ENCODE data around the gene ZNF573. TPM values are rescaled to one million over a fixed set of nuclear protein-coding genes. Genes with fewer than 3 reads are reported as not detected.

ZNF573 gene
- polyA plus RNA-seq, 1 donor (not counting 4 experiments of a cell fraction or from before 2014, with no cell fraction given): 3.5 TPM

GRCh38 chr19:37699057-37699456, 80.3 kb downstream of the ZNF573 start:
- Histone ChIP-seq H3K36me3 (ENCODE audit: control insufficient read depth in 2 of 2, extremely low read depth in 1 of 2, insufficient read depth in 2 of 2, low read length in 2 of 2) (peaks cover 0 to 13% of the 10 kb centered on the region in 2 experiments), H3K4me3 (ENCODE audit: control insufficient read depth in 2 of 3, extremely low read depth in 1 of 3, insufficient read depth in 2 of 3, low read depth in 1 of 3, low read length in 3 of 3) (no peak overlapping the region), H2AFZ (ENCODE audit: control insufficient read depth, low read length) (no peak overlapping the region), H3K79me2 (ENCODE audit: control insufficient read depth, insufficient read depth, low read length) (no peaks in the 10 kb centered on the region), H3K4me1 (ENCODE audit: control insufficient read depth, extremely low read depth, insufficient read depth, low read length) (no peaks in the 10 kb centered on the region), H3K27ac (ENCODE audit: control insufficient read depth, insufficient read depth, low read length) (no peak overlapping the region), H3K9ac (ENCODE audit: control insufficient read depth, extremely low read depth, insufficient read depth, low read length) (no peak overlapping the region), H3K27me3 (ENCODE audit: control insufficient read depth, extremely low read depth, insufficient read depth, low read length) (no peaks in the 10 kb centered on the region), H3K9me1 (ENCODE audit: control insufficient read depth, extremely low read depth, insufficient read depth, low read length) (no peaks in the 10 kb centered on the region), H4K20me1 (ENCODE audit: control insufficient read depth, extremely low read depth, insufficient read depth, low read length) (no peaks in the 10 kb centered on the region), H3K9me3 (ENCODE audit: control insufficient read depth, low read depth, low read length) (peaks cover 19% of the 10 kb centered on the region), H3K4me2 (ENCODE audit: control insufficient read depth, extremely low read depth, insufficient read depth, low read depth, low read length) (no peak overlapping the region)
- no peak for FAIRE-seq
- DNase-seq (ENCODE audit: low read depth, low spot score): no peak
- dilution Hi-C loops (cut with MboI; ENCODE audit: extremely low pct_ligation_motif_present, low sequenced_read_pairs): no loop called here
- no peak for TF ChIP-seq EZH2 (IDR thresholded peaks at IDR 0.05; ENCODE audit: low read length)
- no peak for TF ChIP-seq CTCF (optimal IDR thresholded peaks at IDR 0.05 in 1 of 3, IDR thresholded peaks at IDR 0.05 in 1 of 3, conservative IDR thresholded peaks at IDR 0.05 in 1 of 3; ENCODE audit: extremely low read depth in 1 of 3, insufficient read depth in 2 of 3, low read length in 3 of 3)

GRCh38 chr19:37698216-37698615, 81.2 kb downstream of the ZNF573 start:
- peaks cover 19% of the 10 kb centered on the region for H3K9me3 ChIP-seq (ENCODE audit: control insufficient read depth, low read depth, low read length)
- TF ChIP-seq CTCF (optimal IDR thresholded peaks at IDR 0.05 in 1 of 3, IDR thresholded peaks at IDR 0.05 in 1 of 3, conservative IDR thresholded peaks at IDR 0.05 in 1 of 3; ENCODE audit: extremely low read depth in 1 of 3, insufficient read depth in 2 of 3, low read length in 3 of 3): no peak
- TF ChIP-seq EZH2 (IDR thresholded peaks at IDR 0.05; ENCODE audit: low read length): no peak
- no peak for FAIRE-seq

More at GRCh38 chr19:37698216-37698615, 81.2 kb downstream of the ZNF573 start:
- Histone ChIP-seq H3K27me3 (ENCODE audit: control insufficient read depth, extremely low read depth, insufficient read depth, low read length) (no peaks in the 10 kb centered on the region), H4K20me1 (ENCODE audit: control insufficient read depth, extremely low read depth, insufficient read depth, low read length) (no peaks in the 10 kb centered on the region), H3K79me2 (ENCODE audit: control insufficient read depth, insufficient read depth, low read length) (no peaks in the 10 kb centered on the region), H3K9me1 (ENCODE audit: control insufficient read depth, extremely low read depth, insufficient read depth, low read length) (no peaks in the 10 kb centered on the region), H3K4me3 (ENCODE audit: control insufficient read depth in 2 of 3, extremely low read depth in 1 of 3, insufficient read depth in 2 of 3, low read depth in 1 of 3, low read length in 3 of 3) (no peak overlapping the region), H2AFZ (ENCODE audit: control insufficient read depth, low read length) (no peak overlapping the region), H3K9ac (ENCODE audit: control insufficient read depth, extremely low read depth, insufficient read depth, low read length) (no peak overlapping the region), H3K4me1 (ENCODE audit: control insufficient read depth, extremely low read depth, insufficient read depth, low read length) (no peaks in the 10 kb centered on the region), H3K27ac (ENCODE audit: control insufficient read depth, insufficient read depth, low read length) (no peak overlapping the region), H3K36me3 (ENCODE audit: control insufficient read depth in 2 of 2, extremely low read depth in 1 of 2, insufficient read depth in 2 of 2, low read length in 2 of 2) (peaks cover 0 to 13% of the 10 kb centered on the region in 2 experiments), H3K4me2 (ENCODE audit: control insufficient read depth, extremely low read depth, insufficient read depth, low read depth, low read length) (no peak overlapping the region)
- dilution Hi-C loops (cut with MboI; ENCODE audit: extremely low pct_ligation_motif_present, low sequenced_read_pairs): no loop called here
- no peak for DNase-seq (ENCODE audit: low read depth, low spot score)

Data from keratinocyte (primary cell).